Measurements from ENCODE around the gene COL10A1.

Gene COL10A1

DNA sequence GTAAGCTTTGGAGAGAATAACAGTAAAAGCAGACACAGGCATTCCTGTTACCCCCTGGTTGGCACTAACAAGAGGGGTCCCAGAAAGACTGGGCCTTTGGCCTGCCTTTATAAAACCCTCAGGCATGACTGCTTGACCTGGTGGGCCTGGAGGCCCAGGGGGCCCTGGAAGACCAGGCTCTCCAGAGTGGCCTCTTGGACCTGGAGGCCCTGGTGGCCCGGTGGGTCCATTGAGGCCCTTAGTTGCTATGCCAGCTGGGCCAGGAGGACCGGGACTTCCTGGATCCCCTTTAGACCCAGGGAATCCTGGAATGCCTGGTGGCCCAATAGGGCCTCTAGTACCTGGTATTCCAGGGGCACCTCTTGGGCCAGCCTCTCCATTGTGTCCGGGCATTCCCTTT, 5.5 kb downstream of the COL10A1 start:
- DNase-seq (ENCODE audit: low spot score) = no peak

DNA sequence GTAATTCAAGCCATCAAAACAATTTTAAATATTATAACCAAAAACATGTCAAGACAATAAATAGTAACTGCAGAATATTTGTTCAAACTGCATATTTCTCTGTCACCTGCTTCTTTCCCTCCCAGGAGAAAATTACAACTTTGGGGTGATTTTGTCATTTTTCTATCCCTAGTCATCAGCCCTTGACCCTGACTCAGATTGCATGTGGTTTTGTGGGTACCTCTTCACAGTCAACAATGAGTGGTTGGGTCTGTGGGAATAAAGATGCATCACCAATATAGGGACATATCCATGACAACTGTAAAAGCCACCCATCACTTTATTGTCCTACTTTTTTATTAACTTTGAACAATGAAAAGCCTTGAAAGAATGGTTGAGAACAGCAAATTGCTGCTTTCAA, 7.3 kb downstream of the COL10A1 start:
- DNase-seq (ENCODE audit: low spot score) = no peak

DNA sequence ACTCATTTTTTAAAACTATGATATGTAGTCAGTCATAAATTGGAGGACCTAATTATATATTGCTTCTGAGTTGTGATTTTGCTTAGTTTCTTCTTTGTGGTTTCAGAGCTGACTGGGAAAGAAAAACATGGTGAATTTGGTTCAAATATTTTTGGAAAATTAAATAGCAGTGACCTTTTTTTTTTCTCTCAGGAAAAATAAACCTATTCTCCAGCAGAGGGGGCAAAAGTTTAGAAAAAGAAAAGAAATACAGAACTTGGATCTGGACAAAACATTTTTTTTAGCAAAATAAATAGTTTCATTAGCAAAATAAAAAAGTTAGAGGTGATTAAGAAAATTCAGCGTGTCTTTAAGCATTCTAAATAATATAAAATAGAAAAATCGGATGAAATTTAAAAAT, 10.2 kb downstream of the COL10A1 start:
- peak; percentile 14 for DNase-seq (ENCODE audit: low spot score)

DNA sequence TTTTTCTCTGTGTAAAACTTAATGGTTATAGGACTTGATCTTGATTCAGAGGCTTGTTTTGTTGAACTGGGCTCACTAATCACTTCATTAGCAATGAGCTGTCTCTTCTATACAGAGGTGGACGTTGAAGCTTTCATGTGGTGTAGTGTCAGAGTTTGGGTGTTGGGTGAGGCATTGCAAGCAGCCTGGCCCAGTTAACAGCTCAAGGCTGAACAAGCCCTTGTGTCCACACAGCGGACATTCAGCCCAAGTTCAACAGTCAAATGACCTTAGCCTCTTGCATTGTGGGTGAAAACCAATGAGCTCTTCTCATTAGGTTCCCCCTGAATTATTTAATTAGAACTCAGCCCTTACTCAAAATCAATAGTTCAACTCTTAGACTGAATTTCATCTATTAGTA, 12.5 kb downstream of the COL10A1 start:
- no peak for DNase-seq (ENCODE audit: low spot score)

DNA sequence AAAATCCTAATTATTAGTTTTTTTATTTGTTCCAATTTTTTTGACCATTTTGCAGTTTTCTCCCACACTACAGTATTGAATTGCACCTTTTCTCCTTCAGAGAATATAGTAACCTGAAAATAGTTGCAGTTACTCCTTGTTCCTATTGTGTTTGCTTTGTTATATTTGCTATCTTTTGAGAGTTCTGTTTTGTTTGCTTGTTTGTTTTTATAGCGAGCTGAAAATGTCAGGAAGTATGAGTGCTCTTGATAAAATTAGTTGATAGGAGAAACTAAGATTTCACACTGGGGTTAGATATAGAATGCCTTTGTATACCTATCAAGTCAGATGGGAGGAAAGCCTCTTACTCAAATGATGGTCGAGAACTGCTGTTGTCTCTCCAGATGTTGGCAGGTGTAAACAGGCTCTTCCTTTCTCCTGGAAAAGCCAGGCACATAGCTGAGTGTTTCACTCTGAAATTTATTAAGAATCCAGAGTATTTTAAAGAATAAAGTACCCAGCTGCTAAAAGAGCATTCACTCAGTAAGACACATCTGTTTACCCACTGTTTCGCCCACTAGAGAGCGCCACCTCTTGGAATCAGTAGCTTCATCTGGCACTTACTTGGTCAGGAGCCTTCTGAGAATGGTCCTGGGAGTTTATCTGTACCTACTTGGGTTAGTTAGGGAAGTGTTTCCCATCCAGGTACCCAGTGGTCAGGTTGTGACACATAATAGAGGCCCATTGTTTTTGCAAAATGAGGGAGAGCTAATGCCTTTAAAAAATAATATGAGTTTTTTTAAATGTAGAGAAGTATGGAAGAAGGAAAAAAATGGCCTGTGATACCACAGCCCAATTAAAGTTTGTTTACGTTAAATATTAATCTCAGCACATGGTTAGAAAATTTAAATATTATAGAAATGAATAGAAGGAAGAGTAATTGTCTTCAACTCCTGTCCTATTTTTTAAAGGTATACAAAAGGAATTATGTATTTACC, 14.1 kb downstream of the COL10A1 start:
- DNase-seq (ENCODE audit: low spot score) = peak; percentile 67

DNA sequence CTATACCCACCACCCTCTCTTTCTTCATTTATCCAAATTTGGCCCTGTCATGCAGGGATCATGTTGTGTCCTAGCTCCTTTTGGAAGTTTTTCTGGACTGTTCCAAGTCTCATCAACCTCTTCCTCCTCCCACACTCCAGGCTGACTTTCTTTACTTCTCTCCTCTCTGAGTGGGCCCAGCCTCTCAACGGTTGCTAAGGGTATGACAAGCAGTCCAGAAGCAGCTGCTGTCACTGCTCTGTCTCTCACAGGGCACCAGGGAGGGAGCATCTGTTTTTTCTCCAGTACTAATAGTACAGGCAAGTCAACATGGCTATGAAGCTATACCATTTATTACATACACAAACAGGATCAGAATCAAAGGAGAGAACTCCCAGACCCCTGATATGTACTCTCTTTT, 17.1 kb downstream of the COL10A1 start:
- DNase-seq (ENCODE audit: low spot score) = no peak

DNA sequence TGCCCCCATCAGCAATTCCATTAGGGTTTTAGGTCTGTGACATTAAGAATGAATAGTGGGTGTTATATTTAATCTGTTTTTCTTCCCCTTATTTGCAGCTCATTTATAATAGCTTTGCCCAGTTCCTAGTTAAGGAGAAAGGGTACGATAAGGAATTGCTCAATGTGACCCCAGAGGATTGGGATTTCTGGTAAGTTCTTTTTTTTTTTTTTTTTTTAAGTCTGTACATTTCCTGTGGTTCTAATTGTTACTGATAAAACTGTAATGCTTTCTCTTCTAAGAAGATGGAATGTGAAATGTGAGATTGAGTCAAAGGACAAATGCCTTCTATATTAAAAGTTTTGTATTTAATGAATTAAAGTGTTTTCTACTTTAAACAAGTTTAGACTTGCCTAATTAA, 19.8 kb downstream of the COL10A1 start:
- DNase-seq (ENCODE audit: low spot score) = no peak

DNA sequence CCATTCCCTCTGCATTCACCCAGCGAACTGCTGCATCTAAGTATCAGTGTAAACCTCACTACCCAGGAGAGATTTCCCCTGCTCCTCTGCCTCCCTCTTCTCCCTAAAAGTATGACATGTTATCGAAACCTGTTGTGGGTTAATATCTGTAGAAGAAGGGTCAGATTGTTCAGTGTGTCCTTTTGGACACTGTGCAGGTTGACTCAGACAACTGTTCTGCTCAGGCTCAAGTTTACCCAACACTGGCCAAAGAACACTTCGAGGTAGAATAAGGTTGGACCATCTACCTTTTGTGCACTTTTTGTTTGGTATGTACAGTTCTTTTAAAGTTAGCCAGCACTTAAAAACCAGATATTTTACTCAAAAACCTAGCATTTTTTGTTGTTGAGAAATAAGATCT, 20.7 kb downstream of the COL10A1 start:
- DNase-seq (ENCODE audit: low spot score) = no peak

DNA sequence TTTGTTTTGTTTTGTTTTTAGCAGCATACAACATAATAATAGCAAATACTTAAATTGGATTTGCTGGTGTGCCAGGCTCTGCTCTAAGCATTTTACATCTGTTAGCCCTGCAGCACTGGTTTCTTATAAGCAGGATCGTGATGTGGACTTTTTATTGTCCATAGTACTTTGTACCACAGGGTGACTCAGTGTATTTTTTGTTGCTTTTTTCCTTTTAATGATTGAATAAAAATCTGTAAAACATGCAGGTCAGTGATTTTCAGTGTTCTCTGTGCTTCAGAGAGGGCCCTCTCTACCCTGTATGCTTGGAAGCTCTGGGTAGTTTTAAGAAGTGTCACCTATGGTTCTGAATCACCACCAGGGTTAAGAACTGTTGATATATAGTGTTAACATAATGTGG, 21.3 kb downstream of the COL10A1 start:
- DNase-seq (ENCODE audit: low spot score) = no peak

DNA sequence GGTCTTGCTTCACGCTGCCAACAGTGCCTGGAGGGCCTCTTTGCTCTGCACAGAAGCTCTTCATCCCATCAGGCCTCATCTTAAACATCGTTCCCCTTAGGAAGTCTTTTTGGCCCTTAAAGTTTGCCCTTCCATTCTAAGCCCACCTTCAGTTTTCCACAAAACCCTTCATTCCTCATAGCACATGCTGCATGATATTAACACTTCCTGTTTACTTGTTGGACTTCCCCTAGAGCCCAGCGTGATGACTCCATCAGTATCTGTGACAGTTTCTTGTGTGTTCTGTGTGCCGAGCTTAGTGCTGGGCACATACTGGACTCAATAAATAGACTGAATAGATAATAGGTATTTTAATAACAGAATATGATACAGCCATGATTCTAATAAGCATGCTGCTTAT, 23.1 kb downstream of the COL10A1 start:
- no peak for DNase-seq (ENCODE audit: low spot score)

DNA sequence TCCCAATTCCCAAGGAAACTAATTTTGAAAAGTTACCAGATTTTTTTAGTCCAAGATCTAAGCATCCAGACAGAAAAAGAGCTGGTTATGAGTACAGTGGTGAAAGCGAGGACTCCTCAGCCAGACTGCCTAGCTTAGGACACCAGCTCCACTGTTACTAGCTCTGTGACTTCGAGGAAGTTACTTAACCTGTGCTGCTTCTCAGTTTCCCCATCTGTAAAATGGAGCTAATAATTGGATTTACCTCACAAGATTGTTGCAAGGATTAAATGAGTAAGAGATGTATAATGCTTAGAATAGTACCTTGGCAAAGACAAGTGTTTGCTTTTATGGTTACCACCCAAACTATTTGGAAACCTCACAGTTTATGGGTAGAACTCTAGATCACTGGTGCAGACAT, 24.1 kb downstream of the COL10A1 start:
- DNase-seq (ENCODE audit: low spot score) = peak; percentile 47

DNA sequence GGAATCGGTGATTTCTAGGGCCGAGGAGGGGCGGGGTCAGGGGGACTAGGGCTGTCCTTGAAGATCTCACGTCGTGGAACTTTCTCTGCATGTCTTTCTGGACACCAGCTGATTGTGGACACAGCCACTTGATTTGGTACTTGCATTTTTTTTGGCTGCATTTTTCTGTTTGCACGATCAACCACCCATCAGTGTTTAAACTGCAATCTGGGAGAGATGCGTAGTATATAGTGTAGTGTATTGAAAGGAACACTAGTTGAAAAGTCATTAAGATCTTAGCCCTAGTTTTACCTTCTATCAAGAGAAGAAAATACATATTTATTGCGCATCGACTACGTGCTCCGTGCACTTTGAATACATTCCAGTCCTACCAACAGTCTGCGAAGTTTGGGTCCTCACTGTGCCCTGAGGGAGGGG, 24.6 kb downstream of the COL10A1 start:
- no peak for DNase-seq (ENCODE audit: low spot score)

DNA sequence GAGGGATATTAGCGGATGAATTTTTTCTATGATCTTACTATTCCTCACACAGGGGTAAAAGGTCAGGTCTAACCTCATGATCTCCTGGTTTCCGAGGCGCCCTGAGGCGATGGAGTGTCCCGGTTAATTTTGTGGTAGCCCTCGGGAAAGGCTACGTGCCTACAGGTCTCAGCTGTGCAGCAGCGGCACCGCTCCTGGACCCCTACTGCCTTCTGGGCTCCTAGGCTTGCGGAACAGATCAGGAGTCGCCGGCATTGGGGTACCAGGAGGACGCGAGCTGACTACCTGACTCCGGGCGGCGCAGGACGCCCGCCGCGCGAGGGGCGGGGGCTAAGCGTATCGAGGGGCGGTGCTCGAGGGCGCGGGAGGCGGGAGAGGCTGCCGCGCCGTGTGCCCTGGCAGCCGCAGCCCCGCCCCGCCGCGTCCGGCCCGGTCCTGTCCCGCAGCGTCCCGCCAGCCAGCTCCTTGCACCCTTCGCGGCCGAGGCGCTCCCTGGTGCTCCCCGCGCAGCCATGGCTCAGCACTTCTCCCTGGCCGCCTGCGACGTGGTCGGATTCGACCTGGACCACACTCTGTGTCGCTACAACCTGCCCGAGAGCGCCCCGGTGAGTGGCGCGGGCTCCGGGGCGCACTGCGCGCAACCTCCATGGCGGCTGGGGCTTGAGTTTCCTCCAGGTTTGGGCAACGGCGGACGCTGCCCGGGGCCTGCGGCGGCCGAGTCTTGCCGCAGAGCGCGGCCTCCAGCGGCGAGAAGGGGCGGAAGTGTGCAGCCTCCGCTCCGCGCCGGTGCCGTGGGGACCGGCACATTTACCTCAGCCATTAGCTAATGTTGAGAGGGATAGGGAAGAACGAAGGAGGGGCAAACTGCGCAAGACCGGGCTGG, 25.3 kb downstream of the COL10A1 start, which contains the start of gene NT5DC1:
Gene NT5DC1 (plus strand): TSS at position 435 of the 883 bp plus-strand sequence. CDS start 78 bp downstream, at position 513.
- DNase-seq (ENCODE audit: low spot score) = peak; percentile 90

DNA sequence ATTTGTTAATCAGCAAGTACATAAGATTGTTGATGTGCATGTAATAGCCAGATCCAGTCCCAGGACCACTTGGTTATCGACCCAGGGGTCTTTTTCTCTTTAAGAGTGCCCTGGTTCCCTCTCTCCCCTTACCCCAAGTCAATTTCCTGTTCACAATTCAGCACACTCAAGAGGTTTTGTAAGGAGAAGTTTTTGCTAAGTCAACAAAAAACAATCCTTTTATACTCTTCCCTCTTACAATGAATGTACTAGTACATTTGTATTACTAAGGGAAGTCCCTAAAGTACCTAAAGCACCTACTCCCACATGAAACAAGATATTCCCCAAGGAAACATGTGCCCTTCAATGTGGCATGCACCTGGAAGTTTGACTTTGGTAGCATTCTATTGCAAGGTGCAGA, 26.9 kb downstream of the COL10A1 start:
- DNase-seq (ENCODE audit: low spot score) = no peak

DNA sequence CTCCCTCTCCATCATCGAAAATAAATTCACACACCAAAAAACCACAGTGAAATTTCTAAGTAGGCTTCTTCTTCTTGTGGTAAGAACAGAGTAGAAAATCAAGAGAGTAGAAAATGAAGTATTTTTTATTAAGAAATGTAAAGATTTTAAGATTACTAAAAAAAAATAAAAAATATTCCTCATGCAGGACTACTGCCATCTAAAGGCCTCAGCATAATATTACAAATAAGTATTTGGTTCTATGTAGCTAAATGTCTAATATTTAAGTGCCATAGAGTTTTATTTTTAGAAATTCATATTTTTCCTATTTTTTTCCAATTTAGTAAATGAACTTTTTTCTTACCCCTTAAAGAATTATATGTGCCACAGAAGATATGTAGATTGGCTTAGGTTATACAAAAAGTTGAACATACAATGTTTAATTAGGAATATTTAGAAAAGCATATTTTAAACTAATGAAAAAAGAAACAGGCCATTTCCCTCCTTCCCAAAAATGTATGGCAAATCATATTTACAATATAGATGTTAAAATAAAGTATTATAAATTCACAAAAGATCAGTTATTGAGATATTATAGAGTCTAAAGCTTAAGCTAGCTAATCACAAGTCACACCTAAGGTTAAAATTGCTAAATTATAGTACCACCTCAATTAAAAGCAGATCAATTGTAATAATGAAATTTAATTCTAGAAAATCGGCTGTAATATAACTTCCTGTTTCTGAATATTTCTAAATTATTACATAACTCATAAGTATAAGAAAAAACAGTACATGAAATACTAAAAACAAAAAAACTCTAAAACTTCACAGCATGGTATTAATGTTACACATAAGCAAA, 28.7 kb downstream of the COL10A1 start:
- DNase-seq (ENCODE audit: low spot score) = peak; percentile 35

DNA sequence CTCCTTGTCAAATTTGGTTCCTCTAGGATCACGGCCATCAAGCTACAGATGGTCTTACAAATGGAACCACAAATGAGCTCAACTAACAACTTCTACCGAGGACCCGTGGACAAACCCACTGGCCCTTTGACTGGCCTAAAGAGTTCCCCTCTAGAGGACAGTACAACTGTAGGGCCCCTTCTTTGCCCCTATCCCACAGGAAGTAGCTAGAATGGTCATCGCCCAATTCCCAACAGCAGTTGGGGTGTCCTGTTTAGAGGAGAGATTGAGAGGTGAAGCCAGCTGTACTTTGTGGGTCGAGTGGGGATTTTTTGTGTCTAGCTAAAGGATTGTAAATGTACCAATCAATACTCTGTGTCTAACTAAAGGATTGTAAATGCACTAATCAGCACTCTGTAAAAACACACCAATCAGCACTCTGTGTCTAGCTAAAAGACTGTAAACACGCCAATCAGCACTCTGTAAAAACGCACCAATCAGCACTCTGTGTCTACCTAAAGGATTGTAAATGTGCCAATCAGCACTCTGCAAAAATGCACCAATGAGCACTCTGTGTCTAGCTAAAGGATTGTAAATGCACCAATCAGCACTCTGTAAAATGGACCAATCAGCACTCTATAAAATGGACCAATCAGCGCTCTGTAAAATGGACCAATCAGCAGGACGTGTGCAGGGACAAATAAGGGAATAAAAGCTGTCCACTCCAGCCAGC, 29.7 kb downstream of the COL10A1 start:
- DNase-seq (ENCODE audit: low spot score) = peak; percentile 49

DNA sequence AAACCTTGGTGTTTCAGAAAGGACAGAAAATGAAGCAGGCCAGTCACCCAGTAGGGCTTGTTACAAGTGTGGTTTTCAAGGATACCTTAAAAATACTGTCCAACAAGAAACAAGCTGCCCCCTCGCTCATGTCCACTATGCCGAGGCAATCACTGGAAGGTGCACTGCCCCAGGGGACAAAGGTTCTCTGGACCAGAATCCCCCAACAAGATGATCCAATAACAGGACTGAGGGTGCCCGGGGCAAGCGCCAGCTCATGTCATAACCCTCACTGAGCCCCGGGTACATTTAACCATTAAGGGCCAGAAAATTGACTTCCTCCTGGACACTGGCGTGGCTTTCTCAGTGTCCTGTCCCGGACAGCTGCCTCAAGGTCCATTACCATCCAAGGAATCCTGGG, 31.9 kb downstream of the COL10A1 start:
- no peak for DNase-seq (ENCODE audit: low spot score)

DNA sequence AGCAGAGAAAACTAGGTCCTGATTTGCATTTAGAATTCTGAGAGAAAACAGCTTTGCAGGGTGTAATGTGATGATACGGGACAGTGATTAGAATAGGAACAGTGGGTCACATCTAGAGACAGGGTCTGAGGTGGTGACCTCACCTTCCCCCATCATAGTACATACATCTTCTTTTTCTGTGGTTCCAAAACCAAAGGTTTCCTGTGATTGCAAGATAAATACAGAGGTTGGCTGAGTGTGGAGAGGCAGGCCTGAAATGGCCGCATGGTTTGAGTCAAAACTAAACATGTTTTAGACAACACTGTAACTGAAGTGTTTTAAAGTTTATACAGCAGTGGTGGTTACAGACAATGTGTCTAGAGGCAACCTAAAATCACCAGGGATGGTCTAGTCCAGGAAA, 35.7 kb downstream of the COL10A1 start:
- no peak for DNase-seq (ENCODE audit: low spot score)

DNA sequence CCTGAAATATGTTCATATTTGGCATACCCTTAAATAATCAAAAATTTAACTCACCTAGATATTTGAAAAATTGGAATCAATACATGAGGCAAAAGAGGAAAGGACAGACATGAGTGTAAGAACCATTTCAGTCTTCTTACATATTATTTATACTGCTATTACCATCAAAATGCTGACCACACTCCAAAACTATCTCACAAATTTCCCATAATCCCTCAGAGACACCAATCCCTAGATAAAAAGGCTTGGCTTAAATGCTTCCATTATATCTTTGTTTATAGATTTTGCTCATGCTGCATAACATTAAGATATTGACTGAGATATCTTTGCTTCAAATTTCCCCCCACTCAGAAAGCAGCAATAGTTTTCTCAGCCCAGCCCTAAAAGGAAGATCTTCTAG, 37.0 kb downstream of the COL10A1 start:
- no peak for DNase-seq (ENCODE audit: low spot score)

DNA sequence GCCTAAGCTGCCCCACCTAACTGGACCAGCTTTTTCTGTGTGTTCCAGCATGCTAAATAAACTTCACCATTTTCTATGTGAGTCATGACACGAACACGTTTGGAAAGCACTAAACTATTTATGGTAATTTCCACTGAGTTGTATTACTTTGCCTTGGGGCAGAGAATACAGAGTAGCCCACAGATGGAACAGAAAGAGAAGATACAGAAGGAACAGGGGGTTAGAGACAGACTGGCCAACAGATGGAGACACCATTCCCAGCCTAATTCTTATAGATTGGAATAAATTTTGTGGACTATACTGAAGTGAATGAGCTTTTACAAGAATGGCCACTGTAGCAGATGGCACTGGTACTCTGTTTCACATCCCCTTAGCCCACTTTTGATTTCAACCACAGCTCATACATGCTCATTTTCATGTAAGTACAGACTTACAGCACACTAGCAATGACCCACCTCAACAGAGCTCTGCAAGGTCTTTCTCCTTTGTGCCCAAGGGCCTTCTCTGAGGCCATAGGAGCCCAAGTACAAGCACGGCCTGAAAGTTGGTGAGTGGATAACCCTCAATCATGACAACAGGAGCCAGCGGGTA, 38.4 kb downstream of the COL10A1 start:
- peak; percentile 28 for DNase-seq (ENCODE audit: low spot score)

DNA sequence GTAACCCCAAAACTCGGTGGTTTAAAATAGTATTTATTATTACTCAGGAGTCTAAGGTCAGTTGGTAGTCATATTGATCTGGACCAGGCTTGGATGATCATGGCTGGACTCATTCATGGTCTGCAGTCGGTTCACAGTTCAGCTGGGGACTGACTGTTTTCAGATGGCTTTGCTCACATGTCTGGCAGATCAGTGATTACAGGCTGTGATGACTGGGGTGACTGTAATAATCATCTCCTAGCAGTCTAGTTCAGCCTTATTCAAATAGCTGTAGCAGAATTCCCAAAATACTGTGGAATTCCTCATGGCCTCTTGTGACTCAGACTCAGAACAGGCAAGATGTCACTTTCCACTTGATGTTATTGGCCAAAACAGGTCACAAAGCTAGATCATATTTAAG, 41.6 kb downstream of the COL10A1 start:
- no peak for DNase-seq (ENCODE audit: low spot score)
